ENCODE data around the gene GABARAP. TPM values are rescaled to one million over a fixed set of nuclear protein-coding genes. Genes with fewer than 3 reads are reported as not detected.

GABARAP gene
- 916 and 1,059 TPM in 2 replicates for total RNA-seq

DNA sequence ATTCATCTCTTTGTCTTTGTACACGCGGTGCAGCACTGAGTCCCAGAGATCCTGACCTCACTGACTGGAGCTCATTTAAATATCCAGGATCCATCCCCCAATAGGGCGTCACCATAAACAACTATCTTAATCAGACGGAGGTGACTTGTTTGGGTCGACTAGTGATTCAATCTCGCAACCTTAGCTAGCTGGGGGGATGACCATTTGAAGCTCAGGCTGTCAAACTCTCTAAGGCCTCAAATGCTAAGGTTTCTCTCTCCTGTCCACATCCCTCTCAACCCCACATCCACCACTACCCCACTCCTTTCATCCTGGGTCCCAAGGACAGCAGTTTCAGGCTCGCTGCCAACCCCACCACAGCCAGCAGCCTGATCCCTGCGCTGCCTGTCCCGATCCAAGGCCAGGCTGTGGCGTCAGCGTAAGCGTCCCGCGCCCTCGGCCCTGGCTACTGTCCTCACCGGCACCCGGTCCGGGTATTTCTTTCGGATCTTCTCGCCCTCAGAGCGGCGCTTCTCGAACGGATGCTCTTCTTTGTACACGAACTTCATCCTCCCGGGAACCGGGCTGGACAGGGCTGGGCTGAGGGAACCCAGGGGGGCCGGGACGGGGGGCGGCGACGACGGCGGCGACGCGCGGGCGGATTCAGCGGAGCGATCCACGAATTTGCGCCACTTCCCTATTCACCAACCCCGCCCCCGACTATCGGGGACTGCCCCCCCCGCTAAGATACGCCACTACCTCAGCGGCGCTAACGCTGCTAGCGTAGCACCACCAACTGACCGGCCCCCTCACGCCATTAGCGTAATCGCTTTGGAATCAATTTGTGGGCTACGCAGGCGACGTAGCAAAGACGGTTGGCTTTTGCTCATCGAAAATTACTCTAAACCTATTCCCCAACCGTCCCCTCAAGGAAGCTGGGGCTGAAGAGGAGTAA lies at the start of gene GABARAP:
GABARAP (minus strand) TSS at position 667 of the 934 bp plus-strand sequence; CDS start at position 548, 119 bp downstream.

DNA sequence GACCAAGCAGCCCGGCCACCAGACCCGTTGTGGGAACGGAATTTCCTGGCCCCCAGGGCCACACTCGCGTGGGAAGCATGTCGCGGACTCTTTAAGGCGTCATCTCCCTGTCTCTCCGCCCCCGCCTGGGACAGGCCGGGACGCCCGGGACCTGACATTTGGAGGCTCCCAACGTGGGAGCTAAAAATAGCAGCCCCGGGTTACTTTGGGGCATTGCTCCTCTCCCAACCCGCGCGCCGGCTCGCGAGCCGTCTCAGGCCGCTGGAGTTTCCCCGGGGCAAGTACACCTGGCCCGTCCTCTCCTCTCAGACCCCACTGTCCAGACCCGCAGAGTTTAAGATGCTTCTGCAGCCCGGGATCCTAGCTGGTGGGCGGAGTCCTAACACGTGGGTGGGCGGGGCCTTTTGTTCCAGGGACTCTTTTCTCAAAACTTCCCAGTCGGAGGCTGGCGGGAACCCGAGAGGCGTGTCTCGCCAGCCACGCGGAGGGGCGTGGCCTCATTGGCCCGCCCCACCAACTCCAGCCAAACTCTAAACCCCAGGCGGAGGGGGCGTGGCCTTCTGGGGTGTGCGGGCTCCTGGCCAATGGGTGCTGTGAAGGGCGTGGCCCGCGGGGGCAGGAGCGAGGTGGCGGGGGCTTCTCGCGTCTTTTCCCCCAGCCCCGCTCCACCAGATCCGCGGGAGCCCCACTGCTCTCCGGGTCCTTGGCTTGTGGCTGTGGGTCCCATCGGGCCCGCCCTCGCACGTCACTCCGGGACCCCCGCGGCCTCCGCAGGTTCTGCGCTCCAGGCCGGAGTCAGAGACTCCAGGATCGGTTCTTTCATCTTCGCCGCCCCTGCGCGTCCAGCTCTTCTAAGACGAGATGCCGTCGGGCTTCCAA lies 39.1 kb upstream of the GABARAP start, which contains the start of gene SLC2A4:
SLC2A4 (plus strand) TSS at position 645 of the 879 bp plus-strand sequence; CDS start at position 862, 217 bp downstream.

DNA sequence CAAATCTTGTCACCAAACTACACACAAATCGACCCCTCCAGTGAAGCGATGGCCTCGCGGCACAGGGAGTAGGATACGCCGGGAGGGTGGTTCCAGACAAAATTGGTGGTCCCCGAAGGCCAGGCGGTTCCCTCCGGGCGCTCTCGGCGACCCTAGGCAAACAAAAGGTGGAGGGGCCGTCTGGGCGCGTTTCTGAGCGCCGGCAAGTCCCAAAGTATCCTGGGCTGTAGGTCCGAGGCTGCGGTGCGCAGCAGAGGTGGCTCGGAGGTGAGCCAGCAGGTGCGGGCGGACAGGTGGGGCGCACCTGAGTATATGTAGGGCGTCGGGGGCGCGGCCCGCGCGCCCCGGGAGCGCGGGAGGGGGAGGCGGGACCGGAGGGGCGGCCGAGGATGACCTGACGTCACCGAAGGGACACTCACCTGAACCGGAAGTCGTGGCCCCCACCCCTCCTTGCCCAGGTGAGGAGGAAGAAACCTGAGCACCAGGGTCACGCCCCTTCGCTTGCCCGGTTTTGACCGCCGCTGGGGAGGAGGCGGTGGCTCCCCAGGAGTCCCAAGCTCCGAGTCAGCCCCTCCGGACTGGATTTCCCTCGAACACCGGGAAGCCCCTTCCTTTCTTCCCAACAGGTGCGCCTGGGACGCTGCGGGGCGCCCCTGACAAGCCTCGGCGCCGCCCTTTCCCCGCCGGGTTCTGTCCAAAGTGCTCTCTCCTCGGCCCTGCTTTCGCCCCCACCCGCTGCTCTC lies 20.1 kb upstream of the GABARAP start, which contains the start of gene CLDN7:
CLDN7 (minus strand) TSS at position 287 of the 743 bp plus-strand sequence. CDS start 435 bp downstream, outside the sequence.

DNA sequence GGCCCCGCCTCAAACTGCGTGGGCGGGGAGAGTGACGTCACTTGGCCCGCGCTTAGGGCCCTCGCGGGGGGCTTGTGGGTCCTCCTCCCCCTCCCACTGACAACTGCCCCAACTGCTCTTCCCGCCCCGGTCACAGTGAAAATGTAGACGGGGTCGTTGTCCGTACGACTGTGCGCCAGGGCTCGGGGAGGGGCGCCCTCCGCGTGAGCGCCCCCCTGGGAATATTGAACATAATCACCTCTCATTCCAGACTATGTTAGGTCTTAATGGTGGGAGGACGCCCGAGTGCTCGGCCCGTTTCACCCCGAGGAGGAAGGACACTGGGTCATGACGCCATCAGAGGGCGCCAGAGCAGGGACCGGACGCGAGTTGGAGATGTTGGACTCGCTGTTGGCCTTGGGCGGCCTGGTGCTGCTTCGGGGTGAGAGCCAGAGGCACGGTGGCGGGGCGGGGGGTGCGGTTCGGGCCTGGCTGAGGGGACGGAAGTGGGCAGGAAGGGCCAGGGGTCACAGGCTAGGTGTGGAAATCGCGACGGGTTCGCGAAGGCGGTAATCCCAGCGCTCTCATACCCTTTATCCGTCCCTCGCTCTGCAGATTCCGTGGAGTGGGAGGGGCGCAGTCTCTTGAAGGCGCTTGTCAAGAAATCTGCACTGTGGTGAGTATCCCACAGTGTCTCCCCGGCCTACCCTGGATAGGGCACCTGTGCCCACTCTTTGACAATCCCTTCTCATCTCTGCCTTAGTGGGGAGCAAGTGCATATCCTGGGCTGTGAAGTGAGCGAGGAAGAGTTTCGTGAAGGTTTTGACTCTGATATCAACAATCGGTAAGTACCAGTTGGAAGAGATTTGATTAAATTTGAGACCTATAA lies 10.2 kb upstream of the GABARAP start, which contains the start of gene ELP5:
ELP5 (plus strand) TSS at position 40 of the 868 bp plus-strand sequence; CDS start at position 376, 336 bp downstream.

DNA sequence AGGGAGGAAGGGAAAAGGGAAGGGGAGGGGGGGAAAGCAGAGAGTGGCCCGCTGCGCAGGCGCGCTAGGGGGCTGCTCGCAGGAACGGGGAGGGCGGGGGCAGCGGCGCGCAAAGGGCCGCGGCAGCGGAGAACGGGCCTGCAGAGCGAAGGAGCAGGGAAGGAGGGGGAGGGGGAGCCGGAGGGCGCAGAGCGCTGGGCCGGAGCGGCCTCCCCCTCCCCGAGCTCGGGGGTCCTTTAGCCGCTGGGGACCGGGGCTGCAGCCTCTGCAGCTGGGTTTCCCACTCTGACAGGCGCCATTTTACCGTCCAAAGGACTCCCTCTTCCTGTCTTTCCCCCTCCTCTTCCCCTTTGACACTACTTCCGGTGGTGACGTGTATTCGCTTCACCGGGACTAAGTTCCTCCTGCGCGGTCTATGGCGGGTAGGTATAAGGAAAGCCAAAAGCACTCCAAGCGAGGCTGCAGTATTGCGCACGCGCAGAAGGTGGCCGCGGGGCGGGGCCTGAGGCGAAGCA lies 9.5 kb upstream of the GABARAP start, which contains the start of gene CTDNEP1:
CTDNEP1 (minus strand) TSS at position 74 of the 515 bp plus-strand sequence. CDS start 438 bp downstream, outside the sequence.

DNA sequence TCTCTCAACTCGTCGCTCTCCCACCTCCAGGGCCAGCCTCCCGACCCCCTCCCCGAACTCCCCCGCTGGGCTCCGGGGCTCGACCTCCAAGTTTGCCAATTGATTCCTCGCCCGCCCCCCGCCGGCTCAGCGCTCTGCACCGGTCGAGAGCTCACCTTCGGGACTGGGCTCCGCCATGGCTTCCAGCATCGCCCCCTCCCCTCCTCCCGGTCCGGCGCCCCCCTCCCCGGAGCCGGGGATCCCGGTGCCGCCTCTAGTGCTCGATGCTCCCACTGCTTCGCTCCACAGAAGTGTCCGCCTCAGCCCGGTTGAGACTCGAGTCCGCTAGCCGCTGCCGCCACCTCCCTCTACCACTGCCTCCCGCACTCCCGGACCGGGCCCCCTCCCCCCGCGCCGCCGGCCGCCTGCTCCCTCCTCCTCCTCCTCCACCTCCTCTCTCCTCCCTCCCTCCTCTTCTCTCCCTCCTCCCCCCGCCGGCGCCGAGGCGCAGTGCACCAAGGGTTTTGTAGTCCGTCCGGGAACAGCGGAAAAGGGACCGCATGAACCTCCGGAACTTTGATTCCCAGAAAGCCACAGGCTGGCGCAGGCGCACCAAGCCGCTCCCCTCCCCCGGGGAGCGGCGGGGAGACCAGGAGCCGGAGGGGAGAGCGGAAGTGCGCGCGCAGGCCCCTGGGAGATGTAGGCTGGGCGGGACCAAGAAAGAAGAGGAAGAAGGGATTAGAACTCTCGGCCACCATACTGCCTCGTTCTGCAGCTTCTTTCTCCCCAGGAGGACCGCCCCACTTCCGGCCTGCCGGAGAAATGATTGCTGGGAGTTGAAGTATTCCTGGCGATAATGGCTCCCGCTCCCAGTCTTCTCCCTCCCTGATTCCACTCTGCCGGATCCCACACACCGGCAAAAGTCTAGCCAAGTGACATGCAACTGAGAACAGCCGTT lies 2.9 kb downstream of the GABARAP start, which contains the start of gene PHF23:
PHF23 (minus strand) TSS at position 367 of the 937 bp plus-strand sequence; CDS start at position 189, 178 bp downstream.

DNA sequence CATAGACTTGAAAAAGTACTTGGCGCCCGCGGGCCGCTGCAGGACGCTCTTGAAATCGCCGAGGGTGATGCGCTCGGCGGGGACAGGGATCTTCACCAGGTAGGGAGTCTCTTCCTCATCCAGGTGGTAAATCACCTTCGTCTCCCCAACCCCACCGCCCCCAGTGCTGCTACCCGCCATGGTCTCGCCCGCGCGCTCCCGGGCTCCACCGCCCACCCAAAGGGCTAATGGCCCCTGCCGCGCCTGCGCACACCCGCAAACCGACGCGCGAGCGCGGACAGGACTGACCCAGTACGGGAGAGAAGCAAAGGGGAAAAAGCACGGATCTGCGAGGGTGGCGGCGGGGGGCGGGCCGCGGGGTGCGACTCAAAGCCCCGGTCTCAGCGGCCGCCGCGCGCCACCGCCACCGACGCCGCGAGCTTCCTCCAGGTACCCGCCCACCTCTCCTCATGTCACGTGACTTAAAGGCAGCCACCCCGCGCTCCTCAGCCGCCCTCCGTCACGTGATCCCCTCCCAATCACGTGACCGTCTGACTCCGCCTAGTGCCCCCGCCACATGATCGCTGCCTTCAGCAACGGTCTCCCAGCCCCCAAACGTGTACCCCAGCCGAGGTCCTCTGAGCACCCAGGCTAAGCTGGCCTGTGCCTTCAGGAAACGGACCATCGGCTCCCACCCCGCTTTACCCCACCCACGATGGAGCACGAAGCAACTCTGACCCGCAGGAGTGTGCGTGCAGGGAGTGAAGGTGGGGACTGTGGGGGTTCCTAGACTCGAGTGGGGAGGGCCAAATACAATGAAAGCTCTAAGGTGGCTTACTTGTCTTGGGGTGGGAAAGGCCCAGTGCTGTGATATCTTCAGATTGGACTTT lies 7.9 kb downstream of the GABARAP start, which contains the start of gene DVL2:
DVL2 (minus strand) TSS at position 435 of the 869 bp plus-strand sequence; CDS start at position 180, 255 bp downstream.

DNA sequence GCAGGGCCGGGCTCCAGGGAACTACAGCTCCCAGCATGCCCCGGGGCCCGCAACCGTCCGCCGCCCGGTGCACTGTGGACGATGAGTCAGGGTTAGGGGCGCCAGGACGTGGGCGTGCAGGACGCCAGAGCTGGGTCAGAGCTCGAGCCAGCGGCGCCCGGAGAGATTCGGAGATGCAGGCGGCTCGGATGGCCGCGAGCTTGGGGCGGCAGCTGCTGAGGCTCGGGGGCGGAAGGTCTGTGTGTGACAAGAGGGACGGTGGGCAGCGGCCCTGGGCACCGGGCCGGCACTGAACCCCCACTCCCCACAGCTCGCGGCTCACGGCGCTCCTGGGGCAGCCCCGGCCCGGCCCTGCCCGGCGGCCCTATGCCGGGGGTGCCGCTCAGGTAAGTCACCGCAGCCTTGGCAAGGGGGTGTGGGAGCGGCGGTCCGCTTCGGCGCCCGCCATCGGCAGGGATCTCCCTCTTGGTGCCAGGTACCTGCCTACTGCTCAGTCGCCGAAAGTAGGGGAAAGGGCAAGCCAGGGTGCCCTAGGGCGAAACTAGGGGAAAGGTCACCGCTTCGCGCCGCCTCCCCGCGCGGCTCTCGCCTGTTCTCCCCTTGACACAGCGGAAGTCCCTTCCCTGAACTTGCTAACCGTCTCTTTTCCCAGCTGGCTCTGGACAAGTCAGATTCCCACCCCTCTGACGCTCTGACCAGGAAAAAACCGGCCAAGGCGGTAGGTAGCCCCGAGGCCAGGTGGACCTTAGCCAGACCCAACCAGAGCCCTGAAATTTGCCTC lies 22.2 kb downstream of the GABARAP start, which contains the start of the genes ACADVL and DLG4:
ACADVL (plus strand) TSS at position 127 of the 781 bp plus-strand sequence; CDS start at position 174, 47 bp downstream.
DLG4 (minus strand) TSS at position 25 of the 781 bp plus-strand sequence.

Other genes with a start within 250 kb of the GABARAP start
- not detected in 2 replicates for gene ALOX12, start 246.4 kb downstream of the GABARAP start, total RNA-seq
- 263 and 289 TPM in 2 replicates for gene RNASEK, start 229.8 kb downstream of the GABARAP start, total RNA-seq
- gene BCL6B, start 219.4 kb downstream of the GABARAP start, total RNA-seq: 0.35 and 2.2 TPM in 2 replicates
- gene SLC16A13, start 206.4 kb downstream of the GABARAP start, total RNA-seq: 0.17 and 1.2 TPM in 2 replicates
- gene SLC16A11, start 198.4 kb downstream of the GABARAP start, total RNA-seq: 0.60 TPM in 1 of 2 replicates, not detected in the other
- not detected in 2 replicates for gene CLEC10A, start 162.2 kb downstream of the GABARAP start, total RNA-seq
- not detected in 2 replicates for gene ASGR2, start 127.6 kb downstream of the GABARAP start, total RNA-seq
- gene ASGR1, start 63.1 kb downstream of the GABARAP start, total RNA-seq: 0.35 and 0.85 TPM in 2 replicates
- gene DLG4, start 22.6 kb downstream of the GABARAP start, total RNA-seq: 8.5 and 13.6 TPM in 2 replicates
- 194 and 234 TPM in 2 replicates for gene ACADVL, start 22.5 kb downstream of the GABARAP start, total RNA-seq
- 61.8 and 63.7 TPM in 2 replicates for gene DVL2, start 7.9 kb downstream of the GABARAP start, total RNA-seq
- 37.1 and 52.7 TPM in 2 replicates for gene PHF23, start 3.0 kb downstream of the GABARAP start, total RNA-seq
- gene CTDNEP1, start 9.3 kb upstream of the GABARAP start, total RNA-seq: 56.2 and 97.6 TPM in 2 replicates
- gene ELP5, start 9.8 kb upstream of the GABARAP start, total RNA-seq: 24.4 and 27.7 TPM in 2 replicates
- gene CLDN7, start 20.0 kb upstream of the GABARAP start, total RNA-seq: 0.17 and 1.3 TPM in 2 replicates
- gene SLC2A4, start 39.3 kb upstream of the GABARAP start, total RNA-seq: 0.23 TPM in 1 of 2 replicates, not detected in the other
- gene YBX2, start 52.2 kb upstream of the GABARAP start, total RNA-seq: 0.60 TPM in 1 of 2 replicates, not detected in the other
- 327 and 351 TPM in 2 replicates for gene EIF5A, start 65.2 kb upstream of the GABARAP start, total RNA-seq
- gene GPS2, start 72.9 kb upstream of the GABARAP start, total RNA-seq: 65.2 and 92.2 TPM in 2 replicates
- 8.9 and 13.0 TPM in 2 replicates for gene NEURL4, start 86.9 kb upstream of the GABARAP start, total RNA-seq
- 0.34 TPM in 1 of 2 replicates, not detected in the other for gene ACAP1, start 94.1 kb upstream of the GABARAP start, total RNA-seq
- 17.2 and 24.3 TPM in 2 replicates for gene KCTD11, start 109.7 kb upstream of the GABARAP start, total RNA-seq
- gene TMEM95, start 112.7 kb upstream of the GABARAP start, total RNA-seq: not detected in 2 replicates
- 0.09 and 0.47 TPM in 2 replicates for gene TNK1, start 138.6 kb upstream of the GABARAP start, total RNA-seq
- gene PLSCR3, start 152.1 kb upstream of the GABARAP start, total RNA-seq: 45.7 and 72.9 TPM in 2 replicates
- 83.2 and 132 TPM in 2 replicates for gene TMEM256, start 161.6 kb upstream of the GABARAP start, total RNA-seq
- 13.5 and 18.6 TPM in 2 replicates for gene NLGN2, start 165.4 kb upstream of the GABARAP start, total RNA-seq
- gene SPEM1, start 177.9 kb upstream of the GABARAP start, total RNA-seq: not detected in 2 replicates
- gene SPEM2, start 183.2 kb upstream of the GABARAP start, total RNA-seq: not detected in 2 replicates
- not detected in 2 replicates for gene SPEM3, start 186.4 kb upstream of the GABARAP start, total RNA-seq
- gene TMEM102, start 193.0 kb upstream of the GABARAP start, total RNA-seq: 1.3 and 2.4 TPM in 2 replicates
- 0.43 and 2.0 TPM in 2 replicates for gene FGF11, start 197.1 kb upstream of the GABARAP start, total RNA-seq
- gene CHRNB1, start 202.6 kb upstream of the GABARAP start, total RNA-seq: 3.7 and 6.7 TPM in 2 replicates
- 25.4 and 29.3 TPM in 2 replicates for gene ZBTB4, start 237.2 kb upstream of the GABARAP start, total RNA-seq
- gene SLC35G6, start 239.0 kb upstream of the GABARAP start, total RNA-seq: not detected in 2 replicates
- 35.5 and 50.7 TPM in 2 replicates for gene POLR2A, start 241.9 kb upstream of the GABARAP start, total RNA-seq

Data from pericardium fibroblast (primary cell).